PC-3 (cell line): ENCODE measurements around the gene DCAF15.

ENCODE experiments used
- CTCF ChIP-seq: fragments of 300-600 bp; sonication (generic); conservative IDR thresholded peaks from 2 replicates; pipeline ENCODE4 v1.5.1; 2017; ENCODE audit warnings: antibody characterized with exemption, low read depth, mild to moderate bottlenecking, low read length
- EZH2 ChIP-seq: fragments of 300-600 bp; sonication (generic); IDR thresholded peaks from one replicate; pipeline ENCODE4 v1.6.1; 2017; ENCODE audit warnings: antibody characterized with exemption, mild to moderate bottlenecking, low read length; ENCODE audit not compliant: unreplicated experiment
- EZH2phosphoT487 ChIP-seq: fragments of 300-600 bp; sonication (generic); IDR thresholded peaks from 2 replicates; pipeline ENCODE4 v1.6.1; 2018; ENCODE audit warnings: mild to moderate bottlenecking, antibody characterized with exemption, low read length, borderline replicate concordance

GRCh38 chr19:13993590-13994300, 41.4 kb downstream of the DCAF15 start:
- no peak for TF ChIP-seq CTCF
- no peak for TF ChIP-seq EZH2
- TF ChIP-seq EZH2phosphoT487, result no peak
